ENCODE data around the gene TBL3.

The TBL3 gene

GRCh38 chr16:1963806-1964505, 7.9 kb upstream of the TBL3 start:
- DNase-seq (ENCODE audit: extremely low spot score, insufficient read length, low read depth) (no peak), FAIRE-seq (no peak)

DNA sequence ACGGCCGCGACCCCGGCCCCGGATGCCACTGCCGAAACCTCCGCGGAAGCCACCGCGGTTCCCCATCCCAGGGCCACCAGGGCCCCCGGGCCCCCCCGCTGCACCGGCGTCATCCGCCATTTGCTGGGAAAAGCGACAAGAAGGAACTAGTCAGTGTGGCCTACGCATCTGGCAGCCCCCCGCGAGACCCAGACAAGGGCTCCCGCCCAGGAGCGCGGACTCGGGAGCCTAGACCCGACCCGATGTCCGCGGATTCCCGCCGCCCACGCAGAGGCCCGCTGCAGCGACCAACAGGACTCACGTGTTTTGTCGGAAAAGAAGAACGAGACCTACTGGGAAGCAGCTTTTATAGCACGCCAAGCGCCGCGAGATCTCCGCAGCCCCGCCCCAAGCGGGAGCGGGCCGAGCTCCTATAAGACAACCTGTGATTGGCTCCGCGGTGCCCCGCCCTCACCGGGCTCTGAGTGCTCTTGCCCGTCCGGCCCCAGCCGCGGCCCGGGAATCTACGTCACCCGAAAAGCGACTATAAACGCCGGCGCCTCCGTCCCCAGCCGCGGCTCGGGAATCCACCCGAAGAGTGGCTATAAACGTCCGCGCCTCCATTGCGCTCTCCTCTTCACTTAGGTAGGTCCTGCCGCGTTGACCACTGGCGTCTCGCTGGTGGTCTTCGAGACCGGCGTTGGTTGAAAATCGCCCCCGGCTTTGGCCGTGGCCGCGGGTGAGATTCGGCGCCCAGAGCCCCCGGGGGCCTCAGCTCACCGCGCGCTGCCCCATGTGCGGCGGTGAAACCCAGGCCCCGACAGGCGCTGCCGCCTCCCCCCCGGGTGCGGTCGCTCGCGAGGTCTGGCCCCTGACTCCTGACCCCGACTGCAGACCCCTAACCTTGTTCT, 7.1 kb upstream of the TBL3 start, which contains the start of gene RPS2:
Gene RPS2 (minus strand): TSS at position 321 of the 890 bp plus-strand sequence. CDS start 201 bp downstream, at position 120.
- DNase-seq (ENCODE audit: extremely low spot score, insufficient read length, low read depth): peak; percentile 100
- peak; percentile 99 for FAIRE-seq

DNA sequence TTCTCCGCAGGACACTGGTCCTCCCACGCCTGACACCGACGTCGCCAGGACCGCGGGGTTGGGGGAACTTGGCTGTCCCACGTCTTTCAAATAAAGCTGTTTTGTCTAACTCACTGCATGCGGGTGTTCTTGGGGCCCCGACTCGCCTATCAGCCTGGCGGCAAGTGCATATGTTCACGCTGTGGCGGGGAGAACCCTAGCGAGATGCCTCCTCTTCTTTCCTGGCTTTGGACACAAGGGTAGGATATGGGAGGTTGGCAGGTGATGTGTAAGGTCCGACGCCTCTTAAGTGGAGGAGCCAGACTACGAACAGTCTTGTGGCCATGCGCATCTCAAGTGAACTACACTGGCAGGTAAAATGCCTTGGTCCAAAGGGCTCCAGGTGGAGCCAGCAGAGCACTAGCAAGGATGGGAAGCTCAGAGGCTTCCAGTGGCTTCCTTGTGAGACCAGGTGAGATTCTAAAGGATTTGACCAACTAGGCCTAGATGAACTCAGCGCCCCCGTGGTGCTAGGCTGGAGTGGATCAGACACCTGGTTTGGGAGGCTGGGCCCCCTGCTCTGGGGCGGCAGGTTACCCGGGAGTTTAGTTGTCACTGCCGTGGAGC, 6.4 kb upstream of the TBL3 start:
- no peak for FAIRE-seq
- no peak for DNase-seq (ENCODE audit: extremely low spot score, insufficient read length, low read depth)

- DNase-seq (ENCODE audit: extremely low spot score, insufficient read length, low read depth) (no peak), FAIRE-seq (no peak)
These were observed 5.4 kb upstream of the TBL3 start, which contains the start of gene RNF151 for GRCh38 chr16:1966460-1966859. Gene RNF151 (plus strand): TSS chr16:1966856. CDS start chr16:1966882, 26 bp downstream.

DNA sequence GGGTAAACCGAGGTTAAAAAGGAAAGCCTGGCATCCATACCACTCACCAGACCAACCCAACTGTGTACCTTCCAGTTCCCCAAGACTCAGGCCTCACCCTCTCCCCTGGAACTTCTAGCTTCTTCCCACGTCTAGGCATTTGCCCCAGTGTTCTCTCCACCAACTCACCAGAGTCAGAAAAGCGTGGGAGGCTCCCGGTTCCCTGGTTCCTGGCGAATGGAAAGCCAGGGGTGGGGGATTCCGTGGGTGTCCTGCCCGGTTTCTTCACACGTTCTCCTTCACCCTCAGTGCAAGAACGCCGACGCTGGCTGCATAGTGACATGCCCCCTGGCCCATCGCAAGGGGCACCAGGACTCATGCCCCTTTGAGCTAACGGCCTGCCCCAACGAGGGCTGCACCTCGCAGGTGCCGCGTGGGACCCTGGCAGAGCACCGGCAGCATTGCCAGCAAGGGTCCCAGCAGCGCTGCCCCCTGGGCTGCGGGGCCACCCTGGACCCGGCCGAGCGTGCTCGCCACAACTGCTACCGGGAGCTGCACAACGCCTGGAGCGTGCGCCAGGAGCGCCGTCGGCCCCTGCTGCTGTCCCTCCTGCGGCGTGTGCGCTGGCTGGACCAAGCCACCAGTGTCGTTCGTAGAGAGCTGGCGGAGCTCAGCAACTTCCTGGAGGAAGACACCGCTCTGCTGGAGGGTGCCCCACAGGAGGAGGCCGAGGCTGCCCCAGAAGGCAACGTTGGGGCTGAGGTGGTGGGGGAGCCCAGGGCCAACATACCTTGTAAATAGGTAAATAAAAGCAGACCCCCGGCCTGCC, 3.5 kb upstream of the TBL3 start:
- FAIRE-seq: no peak
- DNase-seq (ENCODE audit: extremely low spot score, insufficient read length, low read depth): no peak

DNA sequence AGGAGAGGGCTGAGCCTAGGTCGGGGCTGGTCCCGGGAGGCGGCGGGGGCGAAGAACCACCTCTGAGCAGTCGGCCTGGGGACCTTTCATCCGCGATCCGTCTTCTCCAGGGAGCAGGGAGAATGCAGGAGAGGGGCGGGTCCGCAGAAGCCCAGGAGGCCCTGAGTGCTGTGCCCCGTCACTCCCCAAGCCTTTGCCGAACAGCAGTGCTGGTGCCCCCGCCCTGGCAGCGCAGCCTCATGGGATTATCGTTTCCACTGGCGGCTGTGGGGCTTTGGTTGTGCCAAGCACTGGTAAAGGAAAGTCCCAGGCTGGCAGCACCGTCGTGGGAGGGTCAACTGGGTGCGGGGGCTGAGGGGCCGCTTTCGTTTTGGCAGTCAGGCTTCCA, 631 bp downstream of the TBL3 start:
- DNase-seq (ENCODE audit: extremely low spot score, insufficient read length, low read depth): no peak
- no peak for FAIRE-seq

GRCh38 chr16:1973461-1974156, 1.8 kb downstream of the TBL3 start:
- DNase-seq (ENCODE audit: extremely low spot score, insufficient read length, low read depth): no peak
- no peak for FAIRE-seq

- FAIRE-seq: no peak
These were observed 2.6 kb downstream of the TBL3 start for GRCh38 chr16:1974157-1975070.

GRCh38 chr16:1975432-1976215, 3.8 kb downstream of the TBL3 start:
- FAIRE-seq (no peak), DNase-seq (ENCODE audit: extremely low spot score, insufficient read length, low read depth) (no peak)

More at GRCh38 chr16:1974157-1975070, 2.6 kb downstream of the TBL3 start:
- DNase-seq (ENCODE audit: extremely low spot score, insufficient read length, low read depth): no peak

DNA sequence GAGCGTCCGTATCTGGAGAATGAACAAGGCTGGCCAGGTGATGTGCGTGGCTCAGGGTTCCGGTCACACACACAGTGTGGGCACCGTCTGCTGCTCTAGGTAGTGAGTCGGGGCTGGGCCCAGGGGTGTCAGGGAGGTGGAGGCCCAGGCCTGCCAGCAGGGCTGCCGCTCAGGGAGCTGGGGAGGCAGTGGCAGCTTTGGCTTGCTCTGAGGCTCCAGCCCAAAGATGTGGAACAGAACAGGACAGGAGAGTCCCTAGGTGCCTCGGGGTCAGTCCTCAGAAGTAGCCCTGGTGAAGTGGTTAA, 4.3 kb downstream of the TBL3 start:
- FAIRE-seq (no peak), DNase-seq (ENCODE audit: extremely low spot score, insufficient read length, low read depth) (no peak)

- no peak for DNase-seq (ENCODE audit: extremely low spot score, insufficient read length, low read depth)
- no peak for FAIRE-seq
These were observed 5.4 kb downstream of the TBL3 start for GRCh38 chr16:1976951-1977874.

DNA sequence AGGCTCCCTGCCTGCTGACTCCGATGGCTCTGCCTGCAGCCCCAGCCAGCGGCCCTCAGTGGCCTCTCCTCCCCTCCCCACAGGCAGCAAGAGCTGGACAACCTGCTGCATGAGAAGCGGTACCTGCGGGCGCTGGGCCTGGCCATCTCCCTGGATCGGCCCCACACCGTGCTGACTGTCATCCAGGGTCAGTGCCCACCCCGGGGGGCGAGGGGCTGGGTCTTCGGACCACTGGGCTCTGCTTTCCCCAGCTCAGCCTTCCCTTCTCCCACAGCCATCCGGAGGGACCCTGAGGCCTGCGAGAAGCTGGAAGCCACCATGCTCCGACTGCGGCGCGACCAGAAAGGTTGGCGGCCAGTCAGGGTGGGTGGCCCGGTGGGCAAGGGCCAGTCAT, 6.0 kb downstream of the TBL3 start:
- no peak for DNase-seq (ENCODE audit: extremely low spot score, insufficient read length, low read depth)
- FAIRE-seq: no peak

DNA sequence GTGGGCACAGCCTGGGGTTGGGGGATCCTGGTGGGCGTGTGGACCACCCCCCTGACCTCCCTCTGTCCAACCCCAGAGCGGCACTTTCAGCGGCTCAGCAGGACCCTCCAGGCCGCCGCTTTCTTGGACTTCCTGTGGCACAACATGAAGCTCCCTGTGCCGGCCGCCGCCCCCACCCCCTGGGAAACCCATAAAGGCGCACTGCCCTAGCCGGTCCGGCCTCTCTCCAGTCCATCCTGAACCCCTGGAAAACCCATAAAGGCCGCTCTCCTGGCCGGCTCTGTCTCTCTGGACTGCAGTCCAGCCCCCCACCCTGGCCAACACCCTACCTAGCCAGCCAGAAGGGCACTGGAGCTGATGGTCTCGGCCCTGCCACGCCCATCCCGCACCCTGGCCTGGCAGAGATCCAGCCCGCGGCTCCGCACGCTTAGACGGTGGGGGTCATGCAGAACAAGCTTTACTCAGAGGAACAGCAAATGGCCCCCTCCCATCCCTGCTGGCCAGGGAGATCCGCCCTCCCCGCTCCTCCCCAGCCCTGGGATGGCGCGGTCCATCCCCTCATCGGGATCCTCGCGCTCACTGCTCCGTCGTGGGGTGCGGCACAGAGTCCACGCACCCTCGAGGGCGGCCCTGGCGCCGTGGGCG, 6.7 kb downstream of the TBL3 start:
- FAIRE-seq (no peak), DNase-seq (ENCODE audit: extremely low spot score, insufficient read length, low read depth) (no peak)

- no peak for FAIRE-seq
These were observed 7.6 kb downstream of the TBL3 start for GRCh38 chr16:1979271-1980029.

GRCh38 chr16:1980030-1980769, 8.3 kb downstream of the TBL3 start:
- FAIRE-seq (no peak), DNase-seq (ENCODE audit: extremely low spot score, insufficient read length, low read depth) (no peak)

More at GRCh38 chr16:1979271-1980029, 7.6 kb downstream of the TBL3 start:
- no peak for DNase-seq (ENCODE audit: extremely low spot score, insufficient read length, low read depth)

Data from GM18507 (cell line).